Activated CD4-positive, alpha-beta T cell treated with anti-CD3 and anti-CD28 coated beads for 24 hours (primary cell): Measurements from ENCODE around the gene SNAP29.
"Not testable (repeated sequence)": the region's sequence is repeated elsewhere in the genome, so short reads cannot be mapped to it uniquely, and the experiment has no call there.

Experiments used
- DNase-seq, 2 donors: peaks; one replicate each; pipeline ENCODE4 v3.0.0-alpha.2; 2020; ENCODE audit warnings: low read depth in 2 of 2

The SNAP29 gene

GRCh38 chr22:20834725-20835124 lies 24.1 kb upstream of the SNAP29 start:
- no peak for DNase-seq

DNA sequence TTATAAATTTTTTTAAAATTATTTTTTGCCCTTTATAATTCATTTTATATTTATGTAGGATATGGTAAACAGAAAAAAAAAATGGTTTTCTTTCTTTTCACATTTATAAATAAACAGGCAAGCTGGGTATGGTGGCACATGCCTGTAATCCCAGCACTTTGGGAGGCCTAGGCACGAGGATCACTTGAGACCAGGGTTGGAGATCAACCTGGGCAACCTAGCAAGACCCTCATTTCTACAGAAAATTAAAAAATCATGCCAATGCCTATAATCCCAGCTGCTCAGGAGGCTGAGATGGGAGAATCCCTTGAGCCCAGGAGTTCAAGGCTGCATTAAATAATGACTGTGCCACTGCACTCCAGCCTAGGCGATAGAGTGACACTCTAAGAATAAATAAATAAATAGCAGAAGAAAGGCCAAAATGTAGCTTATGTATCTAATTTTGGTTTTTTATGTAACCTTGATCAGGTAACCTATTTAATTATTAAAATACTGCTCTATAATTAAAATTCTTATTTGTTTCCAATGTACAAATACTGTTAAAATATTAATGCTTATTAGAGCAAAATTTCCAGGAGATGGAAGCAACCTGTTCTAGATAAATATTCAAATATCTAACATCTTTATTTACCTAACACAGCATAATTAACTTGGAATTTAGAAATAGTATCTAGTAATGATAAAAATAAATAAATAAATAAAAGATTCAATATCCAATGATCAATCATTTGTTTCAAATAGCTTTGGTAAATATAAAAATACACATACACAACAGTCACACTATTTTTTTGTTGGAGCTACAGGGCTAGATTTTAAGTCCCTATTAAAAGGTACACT lies 21.6 kb upstream of the SNAP29 start:
- no peak for DNase-seq

DNA sequence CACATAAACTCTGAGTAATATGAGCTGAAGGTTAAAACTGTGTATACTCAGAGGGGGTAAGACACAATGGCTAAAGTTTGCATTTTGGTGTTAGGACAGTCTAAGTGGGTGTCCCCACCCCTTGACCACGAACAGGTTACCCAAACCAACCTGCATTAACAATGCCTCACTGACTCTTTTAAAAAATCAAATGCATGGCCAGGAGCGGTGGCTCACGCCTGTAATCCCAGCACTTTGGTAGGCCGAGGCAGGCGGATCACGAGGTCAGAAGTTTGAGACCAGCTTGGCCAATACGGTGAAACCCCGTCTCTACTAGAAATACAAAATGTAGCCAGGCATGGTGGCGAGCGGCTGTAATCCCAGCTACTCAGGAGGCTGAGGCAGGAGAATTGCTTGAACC lies 19.5 kb upstream of the SNAP29 start:
- not testable (repeated sequence) for DNase-seq

GRCh38 chr22:20839837-20840645 lies 18.8 kb upstream of the SNAP29 start:
- DNase-seq: no peak

- DNase-seq: no peak
These were observed 18.0 kb upstream of the SNAP29 start for GRCh38 chr22:20840646-20841371.

DNA sequence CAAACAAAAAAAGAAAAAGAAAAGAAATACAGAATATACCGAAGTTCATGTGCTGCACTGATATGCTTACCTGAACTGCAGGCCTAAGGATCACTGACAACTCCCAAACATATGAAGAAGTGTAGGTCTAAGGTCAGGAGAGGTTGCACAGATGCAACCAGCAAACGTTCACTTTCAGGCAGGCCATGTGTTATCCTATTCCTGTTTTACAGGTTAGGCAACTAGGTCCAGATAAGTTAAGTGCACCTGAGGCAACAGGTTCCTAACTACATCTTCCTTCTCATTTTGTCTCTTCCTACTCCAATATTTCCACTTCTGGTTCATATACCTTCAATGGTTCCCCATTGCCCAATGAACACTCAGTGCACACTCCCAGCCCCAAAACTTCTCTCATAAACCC lies 15.3 kb upstream of the SNAP29 start:
- DNase-seq: no peak

GRCh38 chr22:20844055-20845037 lies 14.5 kb upstream of the SNAP29 start:
- no peak for DNase-seq

GRCh38 chr22:20847318-20847822 lies 11.4 kb upstream of the SNAP29 start:
- no peak for DNase-seq

DNA sequence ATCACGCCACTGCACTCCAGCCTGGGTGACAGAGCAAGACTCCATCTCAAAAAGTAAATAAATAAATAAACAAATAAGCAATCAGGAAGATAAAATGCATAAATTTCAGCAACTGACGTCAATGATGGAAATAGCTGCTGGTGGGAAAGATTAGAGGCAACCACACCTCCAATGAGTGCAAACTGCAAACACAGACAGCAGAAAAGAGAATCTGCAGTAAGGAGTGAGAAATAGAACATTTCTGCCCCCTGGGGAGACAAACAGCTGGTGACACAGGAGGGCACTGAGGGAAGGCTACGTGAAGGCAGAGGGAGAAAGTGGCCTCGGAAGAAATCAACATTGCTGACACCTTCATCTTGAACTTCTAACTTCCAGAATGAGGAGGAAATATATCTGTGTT lies 6.7 kb upstream of the SNAP29 start:
- DNase-seq: no peak

- no peak for DNase-seq
These were observed 6.3 kb upstream of the SNAP29 start for GRCh38 chr22:20852503-20852902.

DNA sequence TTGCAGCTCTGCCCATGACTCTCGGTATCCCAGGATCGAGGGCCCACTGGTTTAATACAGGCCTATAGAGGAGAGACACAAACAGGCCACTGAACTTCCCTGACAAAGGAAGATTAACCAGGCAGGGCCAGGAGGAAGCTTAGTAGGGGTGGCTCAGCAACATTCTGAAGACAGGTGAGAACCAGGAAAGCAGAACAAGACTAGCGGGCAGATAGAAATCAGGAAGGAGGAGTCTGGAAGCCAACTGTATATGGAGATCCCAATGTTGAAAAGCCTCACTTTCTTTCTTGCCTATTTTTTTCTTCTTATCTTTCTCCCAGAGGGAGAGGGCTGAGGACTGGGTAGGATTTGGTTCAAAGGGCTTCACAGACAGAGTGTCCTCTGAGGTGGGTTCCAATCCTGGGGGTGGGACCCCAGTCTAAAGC lies 5.6 kb upstream of the SNAP29 start:
- DNase-seq: no peak

DNA sequence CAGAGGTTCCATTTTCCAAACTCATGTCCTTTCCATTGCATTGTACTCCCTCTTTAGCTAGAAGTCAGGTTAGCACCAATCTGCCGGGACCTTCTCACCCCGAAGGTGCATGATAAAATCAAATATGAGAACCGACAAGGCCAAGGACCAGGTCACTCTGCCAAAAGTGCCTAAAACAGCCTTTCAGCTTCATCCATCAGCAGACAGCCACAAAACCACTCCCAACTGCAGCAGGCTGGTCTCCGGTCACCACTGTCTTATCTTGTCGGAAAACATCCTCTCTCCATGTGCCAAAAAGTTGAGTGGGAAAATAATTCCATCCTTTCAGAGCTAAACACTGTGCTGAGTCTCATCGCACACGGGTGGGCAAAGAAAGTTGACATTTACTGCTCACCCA lies 1.6 kb upstream of the SNAP29 start:
- no peak for DNase-seq

DNA sequence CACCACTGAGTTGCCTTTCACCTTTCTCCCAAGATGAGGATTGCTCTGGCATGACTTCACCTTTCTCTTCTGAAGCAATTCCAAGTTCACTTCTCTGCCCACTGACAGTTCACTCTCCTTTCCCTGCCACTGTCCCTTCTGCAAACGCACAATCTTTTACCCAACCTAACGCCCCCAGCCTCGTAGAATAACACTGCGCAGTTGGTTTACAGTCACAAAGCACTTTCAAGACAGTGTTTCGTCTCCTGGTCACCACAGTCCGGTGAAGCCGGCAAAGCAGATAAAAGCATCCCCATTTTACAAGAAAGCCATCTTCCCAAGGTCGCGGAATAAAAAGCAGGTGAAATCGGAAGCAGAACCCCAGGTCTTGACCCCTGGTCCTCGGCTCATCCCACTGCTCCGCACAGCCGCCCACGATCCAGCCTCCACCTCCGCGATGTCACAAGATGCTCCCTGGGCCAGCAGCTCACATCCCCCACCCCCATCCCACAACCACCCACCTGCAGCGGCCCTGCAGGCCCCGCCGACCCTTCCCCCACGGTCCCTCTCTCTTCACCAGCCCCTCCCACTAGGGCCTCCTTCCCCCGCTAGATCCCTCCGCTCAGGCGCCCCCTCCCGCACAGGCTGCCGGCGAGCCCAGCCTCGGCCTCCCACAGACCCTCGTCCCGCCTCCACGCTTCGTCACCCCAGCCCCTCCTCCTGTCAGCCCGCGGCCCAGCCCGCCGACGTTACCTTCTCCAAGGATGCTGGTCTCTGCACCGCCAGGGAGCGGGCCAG lies 781 bp upstream of the SNAP29 start:
- DNase-seq: peak; percentile 71 to 77

GRCh38 chr22:20859615-20860014 lies 808 bp downstream of the SNAP29 start:
- DNase-seq: no peak

GRCh38 chr22:20862540-20862939 lies 3.7 kb downstream of the SNAP29 start:
- no peak for DNase-seq

GRCh38 chr22:20863366-20863765 lies 4.6 kb downstream of the SNAP29 start:
- no peak for DNase-seq

DNA sequence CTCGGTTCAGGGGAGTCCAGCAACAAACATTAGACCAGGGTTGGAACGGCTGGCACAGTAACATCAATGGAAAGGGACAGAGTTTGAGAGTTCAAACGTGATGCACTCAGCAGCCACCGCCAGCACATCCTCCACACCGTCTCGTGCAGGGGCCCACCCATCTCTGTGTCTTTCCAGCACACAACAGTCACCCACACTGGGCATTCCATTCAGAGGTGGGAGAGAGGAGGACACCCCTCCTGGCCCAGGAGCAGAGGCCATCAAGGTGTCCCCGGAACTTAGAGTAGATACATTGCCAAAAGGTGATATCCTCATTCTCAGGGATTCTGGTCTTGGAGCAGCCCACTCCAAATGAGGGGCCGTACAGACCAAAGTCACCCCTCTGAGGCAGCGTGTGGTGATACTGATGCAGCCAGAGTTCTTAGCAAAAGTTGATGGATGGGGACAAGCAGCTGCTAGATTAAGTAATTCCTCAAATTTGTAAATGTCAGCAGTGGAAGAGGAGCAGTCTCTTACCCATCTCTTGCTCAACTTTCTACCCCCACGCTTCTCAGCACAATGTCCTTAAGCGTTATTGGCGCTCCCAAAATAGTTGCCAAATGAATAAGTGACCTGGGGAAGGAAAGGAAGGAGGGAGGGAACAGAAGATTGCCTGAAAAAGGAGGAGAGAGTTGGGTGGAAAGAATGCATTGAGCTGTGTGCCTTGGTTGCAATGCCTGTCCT lies 5.5 kb downstream of the SNAP29 start:
- no peak for DNase-seq

GRCh38 chr22:20865331-20865730 lies 6.5 kb downstream of the SNAP29 start:
- no peak for DNase-seq

GRCh38 chr22:20865875-20866445 lies 7.2 kb downstream of the SNAP29 start:
- no peak for DNase-seq
